Measurements from ENCODE around the gene GOT1.

The GOT1 gene

DNA sequence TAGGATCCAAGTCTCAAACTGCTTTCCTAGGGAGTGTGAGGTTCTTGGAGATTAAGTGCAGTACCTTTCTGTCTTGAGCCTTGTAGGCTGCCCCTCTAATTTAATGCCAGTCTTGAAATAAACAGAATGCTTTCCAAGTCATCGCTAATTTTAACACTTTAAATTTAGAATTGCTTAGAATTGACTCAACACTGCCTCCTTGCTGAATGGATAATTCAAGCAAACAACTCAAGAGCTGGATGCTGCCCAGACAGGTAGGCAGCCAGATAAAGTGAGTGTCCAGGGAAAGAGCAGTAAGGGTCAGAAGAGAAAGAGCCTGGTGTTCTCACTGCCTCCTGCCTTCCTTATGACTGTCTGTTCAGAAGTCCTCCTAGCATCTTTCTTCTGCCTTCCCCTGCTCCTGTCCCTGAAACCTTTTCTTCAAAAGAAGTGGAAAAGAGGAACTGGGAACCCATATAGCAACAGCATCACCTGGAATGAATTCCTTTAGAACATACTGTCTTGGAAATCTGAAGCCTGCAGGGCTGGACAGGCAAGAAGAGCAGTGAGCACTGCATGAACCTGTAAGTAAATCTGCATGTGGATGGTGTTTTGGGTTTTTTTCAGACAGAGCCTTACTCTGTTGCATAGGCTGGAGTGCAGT lies 3.1 kb upstream of the GOT1 start:
- H3K4me3 ChIP-seq (ENCODE audit: low read depth, low read length), result no peak overlapping the region

DNA sequence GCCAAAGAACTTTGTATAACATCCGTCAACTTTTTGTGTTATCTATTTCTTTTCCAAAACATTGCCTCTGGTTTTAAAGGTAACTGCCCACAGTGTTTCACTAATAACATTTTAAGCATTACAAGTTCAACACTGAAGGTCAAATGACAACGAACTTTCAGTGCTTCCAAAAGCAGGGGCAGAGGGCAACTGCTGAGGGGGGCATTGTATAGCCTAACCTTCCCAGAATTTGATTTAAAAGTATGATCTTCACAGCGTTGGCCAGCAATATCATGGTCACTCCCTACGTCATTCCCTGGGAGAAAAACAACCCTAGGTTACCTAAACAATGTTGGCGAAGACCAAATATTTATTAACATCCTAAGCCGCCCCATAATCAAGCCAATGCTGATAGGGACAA lies 2.5 kb upstream of the GOT1 start:
- H3K4me3 ChIP-seq (ENCODE audit: low read depth, low read length), result no peak overlapping the region

DNA sequence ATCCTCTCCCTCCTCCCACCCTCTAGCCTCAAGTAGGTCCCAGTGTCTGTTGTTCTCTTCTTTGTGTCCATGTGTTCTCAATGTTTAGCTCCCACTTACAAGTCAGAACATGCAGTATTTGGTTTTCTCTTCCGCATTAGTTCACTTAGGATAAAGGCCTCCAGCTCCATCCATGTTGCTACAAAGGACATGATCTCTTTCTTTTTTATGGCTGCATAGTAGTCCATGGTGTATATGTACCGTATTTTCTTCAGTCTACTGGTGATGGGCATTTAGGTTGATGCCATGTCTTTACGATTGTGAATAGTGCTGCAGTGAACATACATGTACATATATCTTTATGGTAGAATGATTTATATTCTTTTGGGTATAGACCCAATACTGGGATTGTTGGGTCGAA lies 1.6 kb upstream of the GOT1 start:
- H3K4me3 ChIP-seq (ENCODE audit: low read depth, low read length), result no peak overlapping the region

DNA sequence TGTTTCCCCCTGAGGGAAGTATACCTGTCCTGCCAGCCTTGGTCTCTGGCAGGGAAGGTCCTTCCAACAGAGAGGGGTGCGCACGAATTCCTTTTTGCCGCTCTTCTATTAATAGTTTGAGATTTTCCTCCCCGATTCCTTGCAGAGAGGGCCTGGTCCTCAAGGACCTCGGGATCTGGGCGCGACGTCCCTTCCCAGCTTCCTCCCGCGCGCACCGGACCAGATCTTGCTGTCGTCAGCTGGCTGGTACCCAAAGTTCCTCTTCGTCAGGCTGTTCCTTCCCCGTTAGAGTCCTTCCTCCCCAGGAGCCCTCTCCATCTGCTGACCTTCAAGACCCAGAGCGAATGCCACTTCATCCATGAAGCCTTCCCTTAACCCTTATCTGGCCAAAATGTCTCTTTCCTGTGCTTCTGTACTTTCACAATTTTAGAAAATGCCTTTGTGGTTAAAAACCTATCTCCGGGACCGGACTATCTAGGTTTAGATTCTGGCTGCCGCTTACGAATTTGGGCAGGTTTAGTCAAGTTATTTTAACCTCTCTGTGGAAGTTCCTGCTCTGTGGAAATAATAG lies 851 bp upstream of the GOT1 start:
- peak overlapping the region; percentile 98 for H3K4me3 ChIP-seq (ENCODE audit: low read depth, low read length)

DNA sequence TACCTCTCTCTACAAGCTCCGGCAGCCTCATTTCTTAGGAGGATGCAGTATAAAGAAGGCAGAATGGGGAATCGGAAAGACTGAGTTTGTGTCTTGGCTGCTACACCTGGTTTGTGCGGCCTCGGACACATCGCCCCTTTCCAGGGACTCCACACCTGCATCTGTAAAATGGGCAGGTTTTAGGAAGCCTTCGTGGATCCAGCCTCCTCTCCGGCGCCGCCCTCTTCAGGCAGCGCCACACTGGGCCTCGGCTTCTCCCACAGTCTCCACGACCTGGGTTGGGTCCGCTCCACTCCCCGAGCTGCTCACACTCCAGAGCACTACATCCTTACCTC lies 341 bp downstream of the GOT1 start:
- peak overlapping the region; percentile 98 for H3K4me3 ChIP-seq (ENCODE audit: low read depth, low read length)

DNA sequence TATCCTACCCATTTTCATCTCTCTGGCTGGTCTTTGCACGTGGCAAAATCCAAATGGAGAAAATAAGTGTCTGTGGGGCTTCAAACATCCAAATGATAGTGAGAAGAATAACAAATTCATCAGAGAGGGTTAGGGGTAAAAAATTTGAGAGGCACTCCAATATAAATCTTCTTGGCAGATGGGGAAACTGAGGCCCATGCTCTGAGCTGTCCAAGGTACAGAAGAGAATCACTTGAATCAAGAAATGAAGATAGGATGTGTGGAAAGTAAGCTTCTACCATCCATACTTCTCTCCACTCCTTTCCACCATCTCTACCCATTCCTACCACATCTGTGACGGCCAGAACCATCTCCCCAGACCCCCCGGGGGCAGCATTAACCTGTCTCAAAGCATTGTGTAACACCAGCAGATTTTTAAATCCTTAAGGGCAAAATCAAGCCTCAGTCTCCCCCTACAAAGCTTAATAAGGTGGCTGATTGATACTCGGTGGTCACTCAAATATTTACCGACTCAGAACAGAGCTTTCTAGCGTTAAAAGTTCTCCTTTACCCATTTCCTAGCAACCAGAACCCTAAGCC lies 818 bp downstream of the GOT1 start:
- peak overlapping the region; percentile 98 for H3K4me3 ChIP-seq (ENCODE audit: low read depth, low read length)

DNA sequence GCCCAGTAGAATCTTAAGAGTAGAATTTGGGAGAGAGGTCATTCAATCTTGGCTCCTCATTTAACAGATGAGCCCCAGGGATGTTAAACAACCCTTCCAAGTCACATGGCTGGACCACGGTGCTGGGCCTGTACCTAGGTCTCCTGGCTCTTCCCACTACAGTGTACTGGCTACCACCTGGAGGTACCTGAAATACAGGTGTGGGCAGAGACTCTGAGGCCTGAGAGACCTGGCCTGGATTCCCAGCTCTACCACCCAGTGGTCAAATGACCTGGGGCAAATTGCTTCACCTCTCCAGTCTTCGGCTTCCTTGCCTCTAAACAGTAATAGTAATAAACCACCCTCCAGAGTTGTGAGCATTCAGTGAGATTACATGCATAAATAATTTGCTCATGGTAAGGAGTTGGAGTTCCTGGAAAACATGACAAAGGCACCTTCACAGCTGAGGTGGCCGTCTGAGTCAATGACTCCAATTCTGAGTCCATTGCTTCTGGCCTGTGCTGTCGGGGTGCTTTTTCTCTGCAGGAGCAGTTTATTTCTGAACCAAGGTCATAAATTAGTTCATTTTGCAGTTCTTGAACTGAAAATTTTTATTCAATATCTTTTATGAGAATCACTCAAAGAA lies 2.7 kb downstream of the GOT1 start:
- H3K4me3 ChIP-seq (ENCODE audit: low read depth, low read length), result no peak overlapping the region

DNA sequence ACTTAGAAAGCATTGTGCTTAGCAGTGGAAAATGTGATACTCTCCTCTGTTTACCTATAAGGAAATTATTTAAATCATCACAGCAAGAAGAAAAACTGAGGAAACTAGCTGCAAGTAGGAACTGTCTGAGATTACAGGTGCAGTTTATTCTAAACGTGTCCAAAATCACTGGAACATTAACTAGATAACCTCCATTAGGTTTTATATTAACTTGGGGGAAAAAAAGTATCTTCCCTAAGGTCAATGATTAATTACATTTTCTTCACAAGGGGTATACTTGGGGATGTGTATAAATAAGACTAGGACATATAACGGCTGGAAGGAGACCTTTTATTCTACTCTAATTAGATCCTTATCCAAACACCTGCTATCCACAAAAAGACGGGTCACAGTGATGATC lies 3.7 kb downstream of the GOT1 start:
- no peak overlapping the region for H3K4me3 ChIP-seq (ENCODE audit: low read depth, low read length)

DNA sequence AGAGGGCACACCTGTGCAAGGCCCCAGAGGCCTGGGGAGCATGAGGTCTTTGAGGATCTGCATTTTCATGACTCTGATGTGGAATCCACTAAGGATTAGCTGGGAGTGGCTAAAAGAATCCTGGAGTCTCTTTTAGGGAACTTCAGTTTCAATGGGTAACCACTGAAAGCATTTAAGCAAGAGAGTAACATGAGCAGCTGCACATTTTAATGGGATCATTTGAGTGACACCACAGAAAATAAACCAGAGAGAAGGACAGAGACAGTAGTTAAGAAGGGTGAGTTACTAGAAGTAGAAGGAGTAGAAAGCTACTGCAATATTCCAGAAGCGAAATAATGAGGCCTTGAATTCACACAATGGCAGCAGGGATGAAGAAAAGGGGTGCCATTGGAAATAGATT lies 5.2 kb downstream of the GOT1 start:
- H3K4me3 ChIP-seq (ENCODE audit: low read depth, low read length), result no peak overlapping the region

DNA sequence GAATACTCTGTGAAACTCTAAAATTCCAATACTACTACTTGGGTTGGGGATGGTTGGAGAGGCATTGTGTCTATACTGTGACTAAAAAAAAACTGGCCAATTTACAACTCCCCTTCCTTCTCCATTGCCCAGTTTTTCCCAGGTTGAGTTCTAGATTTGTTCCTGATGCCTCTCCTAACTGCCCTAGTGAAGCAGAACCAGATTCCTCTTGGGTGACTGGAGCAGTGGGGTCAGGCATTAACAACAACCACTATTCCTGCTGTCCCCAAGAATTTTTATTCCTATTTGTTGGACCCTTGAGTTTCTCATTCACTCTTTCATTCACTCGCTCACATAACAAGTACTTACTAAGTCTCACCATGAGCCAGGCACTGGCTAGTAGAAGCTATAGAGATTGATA lies 5.8 kb downstream of the GOT1 start:
- H3K4me3 ChIP-seq (ENCODE audit: low read depth, low read length), result no peak overlapping the region

DNA sequence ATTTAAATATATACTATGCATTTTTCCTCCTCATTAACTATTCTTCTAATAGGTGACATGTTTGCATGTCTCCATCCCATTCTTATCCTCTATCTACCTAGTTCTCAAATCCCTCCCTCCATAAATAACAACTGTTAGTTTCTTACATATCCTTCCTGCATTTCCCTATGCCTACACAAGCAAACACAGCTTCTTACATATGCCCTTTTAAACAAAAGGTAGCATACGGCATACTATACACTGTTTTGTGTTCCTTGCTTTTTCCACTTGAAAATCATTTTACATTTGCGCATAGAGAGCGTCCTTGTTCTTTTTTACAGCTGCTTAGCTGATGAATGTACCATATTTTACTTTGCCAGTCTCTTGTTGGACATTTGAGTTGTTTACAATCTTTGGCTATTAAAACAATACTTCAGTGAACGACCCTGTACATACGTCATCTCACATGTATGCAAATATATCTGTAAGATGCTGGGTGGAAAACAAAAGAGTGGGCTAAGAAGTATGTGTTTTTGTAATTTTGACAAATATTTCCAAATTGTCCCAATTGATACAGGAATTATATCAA lies 7.8 kb downstream of the GOT1 start:
- no peak overlapping the region for H3K4me3 ChIP-seq (ENCODE audit: low read depth, low read length)

DNA sequence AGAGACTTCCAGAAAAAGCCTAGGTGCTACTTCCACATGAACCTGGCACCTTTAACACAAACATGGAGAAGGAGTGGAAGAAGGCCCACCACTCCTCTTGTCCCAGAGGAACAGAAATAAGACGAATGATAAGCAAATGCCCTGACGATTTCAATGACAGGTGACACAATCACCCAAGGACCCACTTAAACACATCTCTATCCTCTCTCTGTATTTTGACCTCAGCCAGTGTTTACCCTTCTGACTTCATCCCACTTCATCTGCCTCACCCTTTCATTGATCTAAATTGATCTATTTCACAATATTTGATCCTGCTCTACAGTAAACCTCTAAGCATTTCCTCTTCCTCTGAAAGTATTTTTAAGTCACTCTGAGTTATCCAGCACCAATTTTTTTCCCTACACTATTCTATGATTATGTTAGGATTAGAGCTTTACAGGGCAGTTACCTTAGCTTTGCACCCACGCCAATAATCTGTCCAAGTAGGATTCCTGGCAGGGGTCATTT lies 9.1 kb downstream of the GOT1 start:
- H3K4me3 ChIP-seq (ENCODE audit: low read depth, low read length), result no peak overlapping the region

DNA sequence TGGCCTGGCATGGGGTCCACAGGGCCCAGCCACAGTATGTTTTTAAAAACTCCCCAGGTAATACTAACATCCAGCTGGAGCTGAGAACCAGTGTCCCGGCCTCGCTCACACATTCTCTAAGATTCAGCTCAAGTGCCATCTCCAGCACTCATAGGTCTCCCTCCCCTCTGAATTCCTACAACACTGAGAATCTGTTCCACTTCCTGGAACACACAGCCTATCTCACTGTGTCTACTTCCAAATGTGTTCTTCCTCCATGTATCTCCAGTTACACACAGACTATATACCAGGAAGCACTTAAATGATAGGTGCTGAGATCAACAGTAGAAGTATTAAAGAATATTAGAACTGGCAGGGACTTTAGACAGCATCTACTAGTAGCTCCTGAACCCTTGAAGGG lies 10.7 kb downstream of the GOT1 start:
- no peak overlapping the region for H3K4me3 ChIP-seq (ENCODE audit: low read depth, low read length)

DNA sequence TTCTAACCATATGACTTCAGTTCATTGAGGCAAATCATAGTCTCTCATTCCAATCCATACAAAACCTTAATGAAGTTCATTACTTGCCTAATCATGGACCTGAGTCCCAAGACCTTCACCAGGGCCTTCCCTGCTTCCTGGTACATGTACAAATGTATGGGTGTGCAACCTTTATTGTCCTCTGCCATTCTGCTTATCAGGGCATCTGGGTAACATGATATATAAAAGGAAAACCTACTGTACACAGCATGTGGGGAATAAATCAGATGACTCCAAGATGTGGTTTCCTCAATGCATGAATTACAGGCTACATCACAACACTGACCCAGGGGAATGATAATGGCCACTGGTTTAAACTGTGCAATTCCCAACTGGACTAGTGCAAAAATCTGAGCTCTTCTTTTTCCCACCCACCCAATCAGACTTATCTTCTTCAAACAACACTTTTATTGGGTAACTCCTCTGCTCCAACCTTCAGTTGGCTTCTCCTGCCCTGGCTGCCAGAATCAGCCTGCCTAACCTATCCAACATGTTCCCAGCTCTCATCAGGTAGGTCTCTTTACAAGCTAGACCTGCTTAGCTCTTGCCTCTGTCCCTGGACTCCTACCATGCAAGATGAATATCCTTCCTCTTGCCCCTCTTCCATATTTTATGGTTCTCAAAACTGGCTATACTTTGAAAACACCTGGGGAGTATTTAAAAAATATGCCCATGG lies 11.4 kb downstream of the GOT1 start:
- H3K4me3 ChIP-seq (ENCODE audit: low read depth, low read length), result no peak overlapping the region

DNA sequence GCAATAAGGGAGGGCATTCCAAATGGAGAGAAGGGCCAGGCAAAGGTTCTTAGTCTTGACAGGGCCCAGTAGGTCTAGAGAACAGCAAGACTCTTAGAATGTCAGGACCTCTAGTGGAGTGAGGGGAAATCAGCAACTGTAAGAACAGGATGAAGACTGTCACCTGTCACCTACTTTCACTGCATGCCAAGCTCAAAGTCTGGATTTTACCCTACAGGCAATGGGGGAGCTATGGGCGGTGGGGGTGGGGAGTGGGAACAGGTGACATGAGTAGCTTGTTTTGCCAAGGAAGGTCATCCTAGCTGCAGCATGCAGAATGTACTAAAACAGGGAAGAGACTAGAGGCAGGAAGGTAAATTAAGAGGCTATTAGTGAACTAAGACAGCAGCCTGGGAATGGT lies 18.3 kb downstream of the GOT1 start:
- no peak overlapping the region for H3K4me3 ChIP-seq (ENCODE audit: low read depth, low read length)

DNA sequence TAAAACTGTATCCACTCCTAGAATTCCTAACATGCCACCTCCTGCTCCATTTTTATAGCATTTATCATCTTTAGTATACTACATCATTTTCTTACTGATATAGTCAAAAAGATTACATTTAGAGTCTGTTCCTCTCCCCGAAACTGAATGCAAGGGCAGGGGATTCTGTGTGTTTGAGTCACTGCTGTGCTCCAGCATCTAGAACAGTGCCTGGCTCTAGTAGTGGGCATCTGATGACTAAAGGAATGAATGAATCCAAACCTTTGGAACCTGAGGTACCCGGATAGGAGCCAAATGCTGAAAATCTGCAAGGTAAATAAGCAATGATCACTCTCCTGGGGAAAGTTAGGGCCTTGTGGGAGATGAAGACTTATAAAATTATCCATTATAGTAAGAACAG lies 18.9 kb downstream of the GOT1 start:
- H3K4me3 ChIP-seq (ENCODE audit: low read depth, low read length), result no peak overlapping the region

DNA sequence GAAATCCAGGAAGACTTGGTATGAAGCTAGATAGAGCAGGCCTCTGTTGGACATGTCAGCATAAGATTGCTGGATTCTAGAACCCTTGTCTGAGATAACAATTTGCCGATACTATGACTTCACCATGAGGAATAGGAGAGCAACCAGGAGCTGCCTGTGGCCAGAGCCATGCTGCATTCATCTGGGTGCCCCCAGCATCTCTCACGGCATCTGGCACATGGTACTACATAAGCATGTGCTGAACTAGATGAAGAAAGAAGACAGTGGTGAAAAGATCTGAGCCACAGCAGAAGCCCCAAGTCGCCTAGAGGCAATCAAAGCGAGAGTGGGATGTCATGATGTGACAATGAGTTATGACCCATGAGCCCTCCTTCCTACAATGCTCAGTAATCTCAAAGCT lies 19.5 kb downstream of the GOT1 start:
- H3K4me3 ChIP-seq (ENCODE audit: low read depth, low read length), result no peak overlapping the region

DNA sequence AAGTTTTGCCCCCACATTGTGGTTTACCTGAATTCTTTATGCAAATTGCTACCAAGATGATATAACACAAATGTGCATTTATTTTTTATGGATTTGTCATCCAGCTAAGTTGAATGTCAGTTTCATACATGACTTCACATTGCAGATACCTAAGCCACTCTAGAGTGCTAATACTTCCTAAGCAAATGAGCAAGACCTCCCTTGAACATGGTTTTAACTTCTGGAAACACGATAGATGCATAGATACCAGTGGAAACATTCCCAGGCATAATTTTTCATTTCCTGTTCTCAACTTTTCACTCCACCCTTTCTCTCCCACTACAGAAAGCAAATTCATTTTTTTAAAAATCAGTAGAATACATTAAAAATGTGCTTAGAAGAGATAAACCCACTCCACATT lies 20.3 kb downstream of the GOT1 start:
- no peak overlapping the region for H3K4me3 ChIP-seq (ENCODE audit: low read depth, low read length)

DNA sequence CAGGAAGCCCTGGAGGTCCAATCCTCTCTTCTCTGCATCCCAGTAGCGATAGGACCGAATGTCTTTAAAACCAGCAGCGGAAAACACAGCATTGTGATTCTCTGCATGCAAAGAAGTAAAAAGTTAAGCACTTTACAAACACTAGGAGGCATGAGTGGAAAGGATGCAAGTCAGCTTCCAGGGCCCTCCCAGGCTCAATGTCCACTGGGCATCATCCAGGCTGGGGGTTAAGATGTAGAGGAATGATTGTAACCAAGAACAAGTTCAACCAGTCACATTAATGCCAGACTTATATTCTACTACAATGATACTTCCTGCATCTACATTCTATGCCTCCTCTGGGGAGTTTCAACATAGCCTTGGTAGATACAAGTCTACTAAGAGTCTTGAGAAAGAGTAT lies 24.3 kb downstream of the GOT1 start:
- no peak overlapping the region for H3K4me3 ChIP-seq (ENCODE audit: low read depth, low read length)

DNA sequence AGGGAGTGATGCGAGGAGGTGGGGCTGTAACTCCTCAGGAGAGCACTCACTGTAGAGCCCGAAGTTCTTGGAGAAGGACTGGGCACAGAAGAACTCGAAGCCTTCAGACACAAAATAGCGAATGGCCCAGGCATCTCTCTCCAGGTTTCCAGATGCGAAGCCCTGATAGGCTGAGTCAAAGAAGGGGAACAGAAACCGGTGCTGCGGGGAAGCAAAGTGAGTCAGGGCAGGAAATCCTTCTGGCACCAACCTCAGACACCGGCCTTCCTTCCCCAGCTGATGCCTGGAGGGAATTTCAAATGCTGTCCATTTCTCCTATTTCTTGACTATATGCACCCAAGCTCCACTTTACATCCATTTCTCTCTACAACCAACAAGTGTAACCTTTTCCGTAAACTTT lies 26.8 kb downstream of the GOT1 start:
- H3K4me3 ChIP-seq (ENCODE audit: low read depth, low read length), result no peak overlapping the region

DNA sequence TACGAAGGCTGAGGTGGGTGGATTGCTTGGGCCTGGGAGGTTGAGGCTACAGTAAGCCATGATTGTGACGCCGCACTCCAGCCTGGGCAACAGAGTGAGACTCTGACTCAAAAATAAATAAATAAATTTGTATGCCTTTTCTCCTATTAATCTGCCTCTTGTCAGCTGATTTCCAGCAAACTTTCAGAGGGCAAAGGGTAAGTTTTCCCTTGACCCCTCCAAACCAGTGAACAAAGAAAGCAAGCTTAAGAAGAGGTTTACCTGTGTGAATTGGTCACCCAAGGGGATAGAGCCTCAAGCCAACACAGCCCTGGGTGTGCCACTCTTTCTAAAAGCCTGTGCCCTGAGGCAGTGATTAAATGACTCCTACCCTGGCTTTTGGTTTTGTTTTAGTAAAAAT lies 30.8 kb downstream of the GOT1 start:
- H3K4me3 ChIP-seq (ENCODE audit: low read depth, low read length), result no peak overlapping the region

Measured in iPS-11a (cell line).